ENCODE data around the gene MAP2K2. TPM values are rescaled to one million over a fixed set of nuclear protein-coding genes. Genes with fewer than 3 reads are reported as not detected.

Gene MAP2K2
- total and polyA plus RNA-seq, 2 donors (not counting 3 experiments of a cell fraction or from before 2014, with no cell fraction given): 126 to 171 TPM

GRCh38 chr19:4094291-4094690 lies 29.6 kb downstream of the MAP2K2 start:
- dilution Hi-C loops (cut with MboI; ENCODE audit: extremely low pct_ligation_motif_present, low sequenced_read_pairs) (no loop called here), intact Hi-C loops (cut with micrococcal nuclease) (no loop called here)
- no peak overlapping the region for H2AFZ ChIP-seq (ENCODE audit: low read depth, low read length)
- FAIRE-seq (no peak), DNase-seq (ENCODE audit: low read depth, low spot score) (no peak)
- peaks cover 9 to 44% of the 10 kb centered on the region in 2 experiments for H3K36me3 ChIP-seq (ENCODE audit: control insufficient read depth in 2 of 2, extremely low read depth in 1 of 2, insufficient read depth in 2 of 2, low read length in 2 of 2)
- H3K27ac ChIP-seq (ENCODE audit: insufficient read depth, low read depth, low read length): no peak overlapping the region
- no peaks in the 10 kb centered on the region for H3K79me2 ChIP-seq (ENCODE audit: control insufficient read depth, insufficient read depth, low read length)
- H3K9me1 ChIP-seq (replicated peaks; ENCODE audit: control insufficient read depth, extremely low read depth, insufficient read depth, low read length): no peaks in the 10 kb centered on the region
- no peak for TF ChIP-seq POLR2A (IDR thresholded peaks at IDR 0.05; ENCODE audit: low read depth, low read length)
- no peak for TF ChIP-seq POLR2AphosphoS5 (IDR thresholded peaks at IDR 0.05; ENCODE audit: insufficient read depth, low read depth, low read length)
- TF ChIP-seq MYC (IDR thresholded peaks at IDR 0.05; ENCODE audit: low read depth, low read length): no peak
- no peaks in the 10 kb centered on the region for H3K4me1 ChIP-seq (ENCODE audit: control insufficient read depth, extremely low read depth, insufficient read depth, low read length)
- ChIA-PET CTCF (interaction anchor here (1.1 kb wide), 1 partner anchor 13 kb away, joined by 3 read pairs; no protein-coding TSS in a partner anchor), POLR2A (no interaction called here)
- no peaks in the 10 kb centered on the region for H4K20me1 ChIP-seq (replicated peaks; ENCODE audit: control insufficient read depth, extremely low read depth, insufficient read depth, low read length)
- no peak overlapping the region for H3K4me2 ChIP-seq (ENCODE audit: insufficient read depth, low read length)
- no peak overlapping the region for H3K9ac ChIP-seq (replicated peaks; ENCODE audit: extremely low read depth, insufficient read depth, low read length)
- H3K27me3 ChIP-seq (ENCODE audit: control insufficient read depth in 2 of 2, insufficient read depth in 2 of 2, low read length in 2 of 2): no peaks in the 10 kb centered on the region
- BruUV-seq (replicated peaks): no TSS peak
- no peaks in the 10 kb centered on the region for H3K9me3 ChIP-seq (replicated peaks; ENCODE audit: control insufficient read depth, insufficient read depth, low read length)
- no peak overlapping the region for H3K4me3 ChIP-seq (replicated peaks in 1 of 3; ENCODE audit: insufficient read depth in 1 of 3, low read depth in 1 of 3, low read length in 3 of 3)

GRCh38 chr19:4093643-4094175 lies 30.2 kb downstream of the MAP2K2 start:
- CTCF ChIA-PET: no interaction called here

More at GRCh38 chr19:4093643-4094175, 30.2 kb downstream of the MAP2K2 start:
- Histone ChIP-seq H3K9me1 (replicated peaks; ENCODE audit: control insufficient read depth, extremely low read depth, insufficient read depth, low read length) (no peaks in the 10 kb centered on the region), H3K4me2 (ENCODE audit: insufficient read depth, low read length) (no peak overlapping the region), H3K4me1 (ENCODE audit: control insufficient read depth, extremely low read depth, insufficient read depth, low read length) (no peaks in the 10 kb centered on the region), H2AFZ (ENCODE audit: low read depth, low read length) (no peak overlapping the region), H3K4me3 (replicated peaks in 1 of 3; ENCODE audit: insufficient read depth in 1 of 3, low read depth in 1 of 3, low read length in 3 of 3) (no peak overlapping the region), H3K27ac (ENCODE audit: insufficient read depth, low read depth, low read length) (no peak overlapping the region), H3K9me3 (replicated peaks; ENCODE audit: control insufficient read depth, insufficient read depth, low read length) (no peaks in the 10 kb centered on the region), H3K79me2 (ENCODE audit: control insufficient read depth, insufficient read depth, low read length) (no peaks in the 10 kb centered on the region), H3K9ac (replicated peaks; ENCODE audit: extremely low read depth, insufficient read depth, low read length) (no peak overlapping the region), H4K20me1 (replicated peaks; ENCODE audit: control insufficient read depth, extremely low read depth, insufficient read depth, low read length) (no peaks in the 10 kb centered on the region), H3K36me3 (ENCODE audit: control insufficient read depth in 2 of 2, extremely low read depth in 1 of 2, insufficient read depth in 2 of 2, low read length in 2 of 2) (peaks cover 6 to 38% of the 10 kb centered on the region in 2 experiments), H3K27me3 (ENCODE audit: control insufficient read depth in 2 of 2, insufficient read depth in 2 of 2, low read length in 2 of 2) (no peaks in the 10 kb centered on the region)
- POLR2A ChIA-PET: no interaction called here
- BruUV-seq (replicated peaks): no TSS peak
- dilution Hi-C loops (cut with MboI; ENCODE audit: extremely low pct_ligation_motif_present, low sequenced_read_pairs) (no loop called here), intact Hi-C loops (cut with micrococcal nuclease) (no loop called here)
- DNase-seq (ENCODE audit: low read depth, low spot score) (no peak), FAIRE-seq (no peak)
- no peak for TF ChIP-seq MYC (IDR thresholded peaks at IDR 0.05; ENCODE audit: low read depth, low read length)
- TF ChIP-seq POLR2A (IDR thresholded peaks at IDR 0.05; ENCODE audit: low read depth, low read length): no peak
- TF ChIP-seq FOS (IDR thresholded peaks at IDR 0.05; ENCODE audit: borderline replicate concordance, insufficient read depth, low read length): no peak
- no peak for TF ChIP-seq MAX (IDR thresholded peaks at IDR 0.05; ENCODE audit: insufficient read depth, insufficient read length)
- no peak for TF ChIP-seq EZH2 (IDR thresholded peaks at IDR 0.05; ENCODE audit: borderline replicate concordance, low read depth, low read length, severe bottlenecking)
- no peak for TF ChIP-seq CTCF (IDR thresholded peaks at IDR 0.05; ENCODE audit: extremely low read depth in 1 of 2, insufficient read depth in 1 of 2, low read depth in 1 of 2, low read length in 2 of 2)
- no peak for TF ChIP-seq GATA2 (IDR thresholded peaks at IDR 0.05; ENCODE audit: insufficient read depth, insufficient read length, low read depth, low read length)
- TF ChIP-seq JUN (IDR thresholded peaks at IDR 0.05; ENCODE audit: borderline replicate concordance, insufficient read depth, insufficient read length, low read depth): no peak
- TF ChIP-seq POLR2AphosphoS5 (IDR thresholded peaks at IDR 0.05; ENCODE audit: insufficient read depth, low read depth, low read length): no peak

Data from endothelial cell of umbilical vein (primary cell).